ENCODE results near the gene OCIAD2.

Gene OCIAD2

GRCh38 chr4:48899432-48899749 is 7.2 kb downstream of the OCIAD2 start:
- H3K36me3 ChIP-seq (ENCODE audit: control insufficient read depth in 2 of 2, insufficient read depth in 1 of 2, low read length in 2 of 2) = peaks cover 0 to 8% of the 10 kb centered on the region in 2 experiments; a peak in 1 of 3 replicates
- H3K9me3 ChIP-seq (ENCODE audit: control insufficient read depth, insufficient read depth, low read depth, low read length) = no peaks in the 10 kb centered on the region
- no peak overlapping the region for H3K27ac ChIP-seq (ENCODE audit: extremely low read depth, low read depth, low read length)
- ChIA-PET CTCF (no interaction called here), POLR2A (no interaction called here)
- TF ChIP-seq, protein P1, sequence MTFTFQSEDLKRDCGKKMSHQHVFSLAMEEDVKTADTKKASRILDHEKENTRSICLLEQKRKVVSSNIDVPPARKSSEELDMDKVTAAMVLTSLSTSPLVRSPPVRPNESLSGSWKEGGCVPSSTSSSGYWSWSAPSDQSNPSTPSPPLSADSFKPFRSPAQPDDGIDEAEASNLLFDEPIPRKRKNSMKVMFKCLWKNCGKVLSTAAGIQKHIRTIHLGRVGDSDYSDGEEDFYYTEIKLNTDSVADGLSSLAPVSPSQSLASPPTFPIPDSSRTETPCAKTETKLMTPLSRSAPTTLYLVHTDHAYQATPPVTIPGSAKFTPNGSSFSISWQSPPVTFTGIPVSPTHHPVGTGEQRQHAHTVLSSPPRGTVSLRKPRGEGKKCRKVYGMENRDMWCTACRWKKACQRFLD (tag by site-specific recombination; IDR thresholded peaks at IDR 0.05) = no peak
- TF ChIP-seq ZNF132 (tag by site-specific recombination; IDR thresholded peaks at IDR 0.05; ENCODE audit: borderline replicate concordance) (no peak), ZNF133 (tag by site-specific recombination; IDR thresholded peaks at IDR 0.05) (no peak), ZNF585B (tag by site-specific recombination; IDR thresholded peaks at IDR 0.05) (no peak), ZNF658 (tag by site-specific recombination; IDR thresholded peaks at IDR 0.05) (no peak), ZNF24 (tag by site-specific recombination; IDR thresholded peaks at IDR 0.05) (no peak), ZNF416 (tag by site-specific recombination; IDR thresholded peaks at IDR 0.05) (no peak), GLI4 (tag by site-specific recombination; IDR thresholded peaks at IDR 0.05) (no peak), ZNF624 (tag by site-specific recombination; IDR thresholded peaks at IDR 0.05) (no peak), KLF10 (tag by site-specific recombination; IDR thresholded peaks at IDR 0.05) (no peak), ZNF138 (tag by site-specific recombination; IDR thresholded peaks at IDR 0.05; ENCODE audit: borderline replicate concordance) (no peak), ZNF747 (tag by site-specific recombination; IDR thresholded peaks at IDR 0.05) (no peak), ZNF202 (tag by site-specific recombination; IDR thresholded peaks at IDR 0.05; ENCODE audit: borderline replicate concordance) (no peak), ZNF791 (tag by site-specific recombination; IDR thresholded peaks at IDR 0.05) (no peak), ZNF626 (tag by site-specific recombination; IDR thresholded peaks at IDR 0.05) (no peak)
- TF ChIP-seq, protein P2, sequence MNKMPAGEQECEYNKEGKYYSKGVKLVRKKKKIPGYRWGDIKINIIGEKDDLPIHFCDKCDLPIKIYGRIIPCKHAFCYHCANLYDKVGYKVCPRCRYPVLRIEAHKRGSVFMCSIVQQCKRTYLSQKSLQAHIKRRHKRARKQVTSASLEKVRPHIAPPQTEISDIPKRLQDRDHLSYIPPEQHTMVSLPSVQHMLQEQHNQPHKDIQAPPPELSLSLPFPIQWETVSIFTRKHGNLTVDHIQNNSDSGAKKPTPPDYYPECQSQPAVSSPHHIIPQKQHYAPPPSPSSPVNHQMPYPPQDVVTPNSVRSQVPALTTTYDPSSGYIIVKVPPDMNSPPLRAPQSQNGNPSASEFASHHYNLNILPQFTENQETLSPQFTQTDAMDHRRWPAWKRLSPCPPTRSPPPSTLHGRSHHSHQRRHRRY (tag by site-specific recombination; IDR thresholded peaks at IDR 0.05) = no peak
- no peaks in the 10 kb centered on the region for H3K4me1 ChIP-seq (ENCODE audit: control insufficient read depth, insufficient read depth, low read length)
- no peak overlapping the region for H3K4me3 ChIP-seq (ENCODE audit: low read depth, low read length)

DNA sequence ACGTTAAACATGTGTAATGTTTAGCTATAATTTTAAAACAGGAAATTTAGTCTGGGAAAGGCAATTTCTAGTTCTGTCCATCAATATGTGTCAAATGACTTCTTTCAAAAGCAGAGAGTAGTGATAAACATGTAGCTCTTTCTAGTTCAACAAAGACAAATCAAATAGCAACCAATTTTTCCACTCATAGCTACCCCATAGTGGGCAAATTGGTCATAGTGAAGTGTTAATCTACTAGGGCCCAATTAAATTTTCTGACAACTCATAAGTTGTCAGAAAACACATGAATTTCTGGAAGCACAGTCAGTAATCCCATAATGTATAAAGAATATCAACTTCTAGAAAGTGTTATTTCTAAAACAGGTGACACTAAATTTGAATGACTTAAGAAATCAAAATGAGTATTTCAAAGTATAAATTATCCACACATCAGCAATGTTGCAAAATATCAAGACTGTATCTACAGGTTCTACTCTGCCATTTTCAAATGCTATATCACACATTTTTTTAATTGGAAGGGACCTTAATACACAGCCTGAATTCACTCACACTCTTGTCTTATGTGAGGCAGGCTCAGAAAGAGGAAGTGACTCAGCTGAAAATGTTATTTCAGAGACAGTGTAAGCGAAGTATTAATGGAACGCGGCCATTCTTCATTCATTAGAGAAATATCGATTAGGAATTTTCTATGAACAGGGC is 7.7 kb downstream of the OCIAD2 start:
- Histone ChIP-seq H3K36me3 (ENCODE audit: control insufficient read depth in 2 of 2, insufficient read depth in 1 of 2, low read length in 2 of 2) (peaks cover 0 to 4% of the 10 kb centered on the region in 2 experiments; a peak in 1 of 3 replicates), H3K4me1 (ENCODE audit: control insufficient read depth, insufficient read depth, low read length) (no peaks in the 10 kb centered on the region), H3K4me3 (ENCODE audit: low read depth, low read length) (no peak overlapping the region), H3K9me3 (ENCODE audit: control insufficient read depth, insufficient read depth, low read depth, low read length) (no peaks in the 10 kb centered on the region), H3K27ac (ENCODE audit: extremely low read depth, low read depth, low read length) (no peak overlapping the region)
- POLR2A ChIA-PET = no interaction called here
- CTCF ChIA-PET = no interaction called here
- TF ChIP-seq ZNF132 (tag by site-specific recombination; IDR thresholded peaks at IDR 0.05; ENCODE audit: borderline replicate concordance) = no peak
- no peak for TF ChIP-seq ZNF324 (tag by site-specific recombination; IDR thresholded peaks at IDR 0.05)
- TF ChIP-seq ZSCAN16 (tag by site-specific recombination; IDR thresholded peaks at IDR 0.05) = no peak
- TF ChIP-seq, protein P3, sequence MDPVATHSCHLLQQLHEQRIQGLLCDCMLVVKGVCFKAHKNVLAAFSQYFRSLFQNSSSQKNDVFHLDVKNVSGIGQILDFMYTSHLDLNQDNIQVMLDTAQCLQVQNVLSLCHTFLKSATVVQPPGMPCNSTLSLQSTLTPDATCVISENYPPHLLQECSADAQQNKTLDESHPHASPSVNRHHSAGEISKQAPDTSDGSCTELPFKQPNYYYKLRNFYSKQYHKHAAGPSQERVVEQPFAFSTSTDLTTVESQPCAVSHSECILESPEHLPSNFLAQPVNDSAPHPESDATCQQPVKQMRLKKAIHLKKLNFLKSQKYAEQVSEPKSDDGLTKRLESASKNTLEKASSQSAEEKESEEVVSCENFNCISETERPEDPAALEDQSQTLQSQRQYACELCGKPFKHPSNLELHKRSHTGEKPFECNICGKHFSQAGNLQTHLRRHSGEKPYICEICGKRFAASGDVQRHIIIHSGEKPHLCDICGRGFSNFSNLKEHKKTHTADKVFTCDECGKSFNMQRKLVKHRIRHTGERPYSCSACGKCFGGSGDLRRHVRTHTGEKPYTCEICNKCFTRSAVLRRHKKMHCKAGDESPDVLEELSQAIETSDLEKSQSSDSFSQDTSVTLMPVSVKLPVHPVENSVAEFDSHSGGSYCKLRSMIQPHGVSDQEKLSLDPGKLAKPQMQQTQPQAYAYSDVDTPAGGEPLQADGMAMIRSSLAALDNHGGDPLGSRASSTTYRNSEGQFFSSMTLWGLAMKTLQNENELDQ (tag by site-specific recombination; IDR thresholded peaks at IDR 0.05; ENCODE audit: low read depth) = no peak
- TF ChIP-seq ZNF776 (tag by site-specific recombination; IDR thresholded peaks at IDR 0.05; ENCODE audit: borderline replicate concordance) = no peak
- TF ChIP-seq ZNF777 (tag by site-specific recombination; IDR thresholded peaks at IDR 0.05; ENCODE audit: borderline replicate concordance) = no peak
- TF ChIP-seq ZSCAN4 (tag by site-specific recombination; IDR thresholded peaks at IDR 0.05) = no peak
- no peak for TF ChIP-seq ZNF747 (tag by site-specific recombination; IDR thresholded peaks at IDR 0.05)
- no peak for TF ChIP-seq ZNF433 (tag by site-specific recombination; IDR thresholded peaks at IDR 0.05; ENCODE audit: low read depth)
- no peak for TF ChIP-seq SCRT2 (tag by site-specific recombination; IDR thresholded peaks at IDR 0.05)
- no peak for TF ChIP-seq ZNF449 (tag by site-specific recombination; IDR thresholded peaks at IDR 0.05)
- no peak for TF ChIP-seq MYNN (tag by site-specific recombination; IDR thresholded peaks at IDR 0.05; ENCODE audit: borderline replicate concordance)
- no peak for TF ChIP-seq ZNF544 (tag by site-specific recombination; IDR thresholded peaks at IDR 0.05)
- no peak for TF ChIP-seq ZNF16 (tag by site-specific recombination; IDR thresholded peaks at IDR 0.05; ENCODE audit: low read depth)
- TF ChIP-seq ZNF274 (IDR thresholded peaks at IDR 0.05; ENCODE audit: low read length) = no peak
- no peak for TF ChIP-seq ZNF274 (tag by site-specific recombination; IDR thresholded peaks at IDR 0.05; ENCODE audit: borderline replicate concordance)
